HG03103 (cell line): ENCODE measurements around the gene TLK2.

Source experiments
- ATAC-seq: cut with Tn5 transposase; IDR thresholded peaks from one replicate; pipeline ENCODE4 v1.9.1; 2021; ENCODE audit warnings: low read depth; ENCODE audit not compliant: unreplicated experiment

TLK2 gene

GRCh38 chr17:62625184-62625869 lies 146.7 kb downstream of the TLK2 start:
- no peak for ATAC-seq

GRCh38 chr17:62625870-62626200 lies 147.2 kb downstream of the TLK2 start:
- no peak for ATAC-seq

GRCh38 chr17:62626719-62627218 lies 148.1 kb downstream of the TLK2 start:
- ATAC-seq: no peak

GRCh38 chr17:62627219-62627903 lies 148.7 kb downstream of the TLK2 start, which contains the start of gene MRC2:
MRC2 (plus strand) TSS chr17:62627670; CDS start chr17:62627803, 133 bp downstream.
- peak; percentile 58 for ATAC-seq

GRCh38 chr17:62627904-62628633 lies 149.4 kb downstream of the TLK2 start:
- ATAC-seq: peak; percentile 31

- no peak for ATAC-seq
These were observed 150.4 kb downstream of the TLK2 start for GRCh38 chr17:62628831-62629555.

GRCh38 chr17:62629556-62630364 lies 151.1 kb downstream of the TLK2 start:
- ATAC-seq: no peak

- ATAC-seq: no peak
These were observed 151.9 kb downstream of the TLK2 start for GRCh38 chr17:62630365-62631085.

- ATAC-seq: no peak
These were observed 152.7 kb downstream of the TLK2 start for GRCh38 chr17:62631086-62631935.

- ATAC-seq: no peak
These were observed 153.6 kb downstream of the TLK2 start for GRCh38 chr17:62631936-62632924.

GRCh38 chr17:62637809-62638208 lies 159.2 kb downstream of the TLK2 start:
- no peak for ATAC-seq

GRCh38 chr17:62641153-62641552 lies 162.5 kb downstream of the TLK2 start:
- ATAC-seq: no peak

GRCh38 chr17:62641951-62642350 lies 163.3 kb downstream of the TLK2 start:
- no peak for ATAC-seq

GRCh38 chr17:62643496-62643895 lies 164.9 kb downstream of the TLK2 start:
- ATAC-seq: no peak

- ATAC-seq: no peak
These were observed 166.0 kb downstream of the TLK2 start for GRCh38 chr17:62644487-62645173.

- ATAC-seq: no peak
These were observed 169.8 kb downstream of the TLK2 start for GRCh38 chr17:62648251-62648955.
